SK-N-MC (cell line): ENCODE measurements around the gene PAXX.

Source experiments
- EZH2 ChIP-seq: fragments of 200-600 bp; sonication (generic); IDR thresholded peaks from one replicate; pipeline ENCODE4 v1.6.1; 2017; ENCODE audit warnings: antibody characterized with exemption
- FOXP2 ChIP-seq: optimal IDR thresholded peaks from 2 replicates; pipeline ENCODE3; 2011; ENCODE audit warnings: mild to moderate bottlenecking, moderate library complexity; ENCODE audit not compliant: insufficient read depth; ENCODE audit errors: extremely low read length, control extremely low read depth
- POLR2AphosphoS5 ChIP-seq: IDR thresholded peaks from 2 replicates; pipeline ENCODE4 v1.6.1; 2012; ENCODE audit warnings: mild to moderate bottlenecking, low read depth, low read length, borderline replicate concordance

GRCh38 chr9:137032858-137033257, 40.6 kb downstream of the PAXX start:
- TF ChIP-seq EZH2: no peak
- no peak for TF ChIP-seq POLR2AphosphoS5
- TF ChIP-seq FOXP2: no peak
